Inferior parietal cortex (tissue), 1 donor: ENCODE data around the gene PHF21B.

Source experiments
- DNase-seq: peaks from one replicate; pipeline ENCODE4 v3.0.0-alpha.2; 2016; ENCODE audit errors: extremely low spot score

PHF21B gene

DNA sequence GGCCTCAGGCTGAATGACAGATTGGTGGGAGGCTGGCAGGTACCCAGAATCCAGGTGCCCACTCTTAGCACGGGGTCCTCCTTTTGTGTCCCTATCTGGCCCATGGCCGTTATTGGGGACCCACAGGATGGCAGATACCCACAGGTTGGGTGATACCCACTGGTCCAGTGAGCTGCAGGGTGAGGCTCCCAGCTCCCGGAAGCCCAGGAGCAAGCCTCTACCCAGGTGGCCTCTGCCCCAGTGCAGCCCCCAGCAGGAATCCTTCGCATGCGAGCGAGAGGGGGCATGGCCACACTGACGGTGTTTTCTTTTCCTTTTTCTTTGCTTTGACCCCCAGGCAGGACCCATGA lies 116.1 kb downstream of the PHF21B start:
- DNase-seq, result no peak

DNA sequence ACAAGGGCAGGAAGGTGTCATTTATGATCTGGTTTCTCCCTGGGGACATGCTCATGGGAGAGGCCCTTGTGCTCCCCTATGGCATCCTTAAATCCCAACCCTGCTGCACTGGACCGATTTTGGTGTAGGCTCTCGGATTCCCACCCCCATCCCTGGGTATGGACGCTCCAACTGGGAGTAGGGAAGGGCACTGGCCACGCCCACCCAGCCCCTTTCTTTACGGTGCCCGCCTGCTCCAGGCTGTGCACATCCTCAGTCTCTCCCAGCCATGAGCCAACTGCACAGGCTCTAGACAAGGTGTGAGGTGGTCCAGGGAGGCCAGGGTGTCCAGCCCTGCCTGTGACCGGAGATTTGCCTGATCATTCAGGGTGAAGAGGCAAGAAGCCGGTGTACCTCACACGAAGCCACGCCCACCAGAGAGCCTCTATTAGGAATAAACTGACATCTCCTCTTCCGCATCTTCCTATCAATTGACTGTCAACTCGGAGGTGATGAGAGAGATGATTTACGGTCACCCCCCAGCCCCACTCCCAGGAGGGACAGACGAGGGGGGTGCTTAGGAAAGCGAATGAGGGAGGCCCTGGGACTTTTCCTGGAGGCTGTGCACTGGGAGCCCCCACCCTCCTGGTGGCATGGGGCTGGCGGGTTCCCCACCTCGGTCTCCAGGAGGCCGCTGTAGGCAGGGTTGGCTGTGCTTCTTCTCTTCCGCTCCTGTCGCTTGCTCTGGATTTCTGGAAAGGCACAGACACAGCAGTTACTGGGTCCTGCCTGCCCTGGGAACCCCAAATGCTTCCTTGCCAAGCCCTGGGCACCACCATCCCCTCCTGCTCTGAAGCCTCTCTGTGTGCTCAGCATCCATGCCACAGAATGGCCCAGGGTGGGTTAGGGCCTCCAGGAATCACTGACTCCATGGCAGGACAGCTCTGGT lies 116.7 kb downstream of the PHF21B start:
- DNase-seq, result no peak

DNA sequence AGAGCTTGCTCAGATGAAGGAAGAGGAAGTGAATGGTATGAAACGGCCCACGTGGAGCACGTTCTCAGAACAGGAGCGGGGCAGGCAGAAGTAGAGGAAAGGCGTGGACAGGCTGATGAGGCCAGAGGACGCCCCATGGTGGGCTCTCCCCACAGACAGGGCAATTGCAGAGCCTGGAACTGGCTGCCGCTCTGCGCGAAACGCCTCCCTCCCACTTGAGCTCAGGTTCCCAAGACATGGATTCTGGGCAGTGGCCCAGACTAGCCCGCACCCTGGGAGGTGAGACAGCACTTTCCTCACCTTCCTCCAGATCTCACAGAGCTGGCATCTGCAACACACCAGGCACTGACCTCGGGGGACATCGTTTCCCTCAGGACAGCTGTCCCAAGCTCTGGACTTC lies 117.6 kb downstream of the PHF21B start:
- DNase-seq, result no peak

DNA sequence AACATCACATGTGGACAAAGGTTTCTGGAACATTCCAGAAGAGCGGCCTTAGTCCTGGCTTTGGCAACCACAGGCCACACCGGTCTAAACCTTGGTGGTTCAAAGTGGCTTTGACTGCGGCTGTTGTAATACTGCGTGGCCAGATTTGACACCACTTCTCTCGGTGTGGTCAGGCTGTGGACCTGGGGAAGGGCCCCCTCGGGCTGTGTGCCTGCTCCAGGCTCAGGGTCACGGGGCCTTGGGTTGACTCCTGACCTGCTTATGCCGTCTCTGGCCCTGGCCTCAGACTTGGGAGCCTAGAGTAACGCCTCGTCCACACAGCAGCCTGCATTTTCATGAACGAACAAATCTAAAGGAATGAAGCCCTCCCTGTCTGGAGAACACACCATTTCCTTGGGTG lies 118.0 kb downstream of the PHF21B start:
- no peak for DNase-seq

DNA sequence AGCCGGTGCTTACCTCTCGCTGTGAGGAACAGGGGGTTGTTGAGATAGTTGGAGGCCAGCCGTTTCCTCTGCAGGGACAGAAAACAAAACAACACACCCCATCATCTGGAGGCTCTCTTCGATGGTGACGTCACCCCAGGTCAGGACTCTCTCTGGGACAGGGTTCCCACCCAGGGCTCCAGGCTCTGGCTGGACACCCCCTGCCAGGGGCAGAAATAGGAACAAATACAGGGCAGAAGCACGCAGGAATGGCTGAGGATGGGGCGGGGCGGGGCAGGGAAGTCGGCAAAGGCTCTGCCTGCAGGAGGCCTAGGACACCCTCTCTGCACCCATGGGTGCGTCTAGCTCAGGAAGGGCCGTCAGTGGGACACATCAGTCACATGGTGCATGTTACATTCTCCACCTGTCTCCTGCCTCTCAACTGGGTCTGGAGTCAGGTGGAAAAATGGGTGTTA lies 118.5 kb downstream of the PHF21B start:
- DNase-seq, result no peak

DNA sequence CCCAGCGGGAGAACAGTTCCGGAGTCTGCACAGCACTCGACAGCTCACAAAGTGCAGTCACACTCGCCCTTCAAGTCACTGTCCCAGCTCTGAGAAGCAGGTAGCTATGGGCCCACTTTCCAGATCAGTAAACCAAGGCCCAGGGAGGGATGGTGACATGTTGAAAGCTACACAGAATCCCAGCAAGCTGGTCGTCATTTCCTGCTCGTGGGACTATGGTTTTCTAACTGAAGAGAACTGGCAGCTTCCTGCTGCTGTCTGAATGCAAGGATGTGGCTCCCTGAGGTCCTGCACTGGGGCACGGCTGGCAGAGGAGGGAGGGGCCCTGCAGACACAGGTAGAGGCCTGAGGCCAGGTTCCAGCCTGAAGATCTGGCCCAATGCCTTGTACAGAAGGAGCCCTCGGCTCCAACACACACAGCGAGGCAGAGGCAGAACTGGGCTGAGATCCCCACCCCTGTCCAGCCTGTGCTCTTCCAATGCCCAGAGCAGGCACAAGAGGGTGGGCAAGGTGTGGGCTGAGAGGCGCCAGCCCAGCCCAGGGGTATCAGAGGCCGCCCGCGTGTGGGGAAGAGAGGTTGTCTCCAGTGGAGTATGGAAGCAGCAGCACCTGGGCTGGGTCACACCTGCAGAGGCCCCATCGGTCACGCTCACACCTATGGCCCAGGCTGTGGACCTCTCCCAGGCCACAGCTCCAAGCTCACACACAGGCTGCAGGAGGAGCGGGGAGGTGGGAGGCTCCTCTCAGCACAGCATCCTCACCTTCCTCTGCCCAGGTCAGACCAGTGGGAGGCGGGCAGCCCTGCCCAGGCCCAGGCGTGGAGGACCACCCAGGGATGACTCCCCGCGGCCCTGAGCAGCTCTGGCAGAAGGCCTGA lies 119.2 kb downstream of the PHF21B start:
- no peak for DNase-seq

DNA sequence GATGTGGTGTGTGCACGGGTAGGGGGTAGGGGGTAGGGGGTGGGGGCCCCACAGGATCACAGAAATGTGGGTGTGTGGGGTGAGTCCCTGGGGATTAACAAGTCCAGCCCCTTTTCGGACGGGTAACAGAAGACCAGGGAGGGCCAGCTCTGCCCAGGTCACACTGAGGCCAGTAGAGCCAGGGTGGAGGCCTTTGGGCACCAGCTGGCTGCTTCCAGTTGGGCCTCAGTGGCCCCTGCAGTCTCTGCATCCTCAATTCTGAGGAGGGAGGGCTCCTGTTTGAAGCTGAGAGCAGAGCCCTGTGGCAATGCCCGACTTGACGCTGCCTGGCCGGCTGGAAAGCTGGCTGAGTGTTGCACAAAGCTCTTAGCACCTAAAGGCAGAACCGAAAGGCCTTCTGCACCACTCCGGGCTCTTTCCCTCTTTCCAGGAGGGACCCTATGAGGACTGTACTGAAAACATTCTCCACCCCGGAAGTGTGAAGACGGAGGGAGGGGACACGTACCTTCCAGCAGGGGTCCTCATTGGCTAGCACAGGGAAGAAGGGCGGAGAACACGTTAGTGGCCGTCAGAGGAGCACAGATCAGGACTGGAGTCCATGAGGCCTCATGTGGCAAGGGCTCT lies 120.4 kb downstream of the PHF21B start:
- no peak for DNase-seq

DNA sequence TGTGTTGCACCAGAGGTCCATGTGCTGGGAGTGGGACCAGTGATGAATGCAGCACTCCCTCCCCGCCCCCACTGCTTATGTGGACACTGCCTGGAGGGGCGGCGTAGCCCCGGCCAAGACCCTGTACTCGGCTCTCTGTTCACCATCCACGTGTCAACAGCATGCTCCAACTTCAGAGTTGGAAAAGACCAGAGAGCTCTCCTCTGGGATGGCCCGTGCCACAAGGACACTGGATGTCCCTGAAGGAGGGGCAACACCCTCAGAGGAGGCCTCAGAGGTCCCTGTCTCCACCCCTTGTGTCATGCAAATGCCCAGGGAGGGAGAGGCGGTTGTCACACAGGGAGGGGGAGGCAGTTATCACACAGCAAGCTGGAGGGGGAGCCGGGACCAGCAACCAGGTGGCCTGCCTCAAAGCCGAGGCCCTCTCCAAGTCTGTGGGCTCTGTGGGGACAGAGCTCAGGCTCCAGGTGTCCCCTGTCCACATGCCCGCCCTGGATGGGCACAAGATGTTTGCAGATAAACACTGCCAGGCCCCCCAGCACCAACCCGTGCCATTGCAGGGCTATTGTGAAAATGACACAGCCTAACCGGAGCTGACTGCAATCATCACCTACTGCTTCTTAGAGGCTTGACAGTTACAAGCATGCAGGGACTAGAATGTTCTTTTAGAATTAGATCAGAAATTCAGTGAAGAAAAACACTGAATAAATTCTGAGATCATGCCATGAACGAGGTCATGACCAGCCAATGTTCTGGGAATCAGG lies 121.1 kb downstream of the PHF21B start:
- no peak for DNase-seq

DNA sequence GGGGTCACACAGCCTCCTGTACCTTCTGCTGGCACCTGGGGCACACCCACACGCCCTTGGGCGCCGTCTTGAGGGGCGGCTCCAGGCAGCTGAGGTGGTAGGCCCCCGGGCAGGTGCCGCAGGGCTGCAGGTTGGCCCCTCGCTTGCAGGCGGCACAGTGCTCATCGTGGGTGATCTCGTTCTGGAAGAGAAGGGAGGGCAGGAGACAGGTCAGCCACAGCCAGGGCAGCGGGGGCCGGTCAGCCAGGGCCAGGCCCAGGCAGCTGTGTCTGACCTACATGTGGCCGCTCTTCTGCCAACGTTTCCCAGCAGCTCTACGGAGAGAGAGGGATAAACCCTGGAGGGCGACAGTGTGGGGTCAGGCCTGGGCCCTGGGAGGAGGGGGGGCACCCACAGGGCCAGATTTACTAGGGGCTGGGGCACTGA lies 121.9 kb downstream of the PHF21B start:
- DNase-seq, result no peak

DNA sequence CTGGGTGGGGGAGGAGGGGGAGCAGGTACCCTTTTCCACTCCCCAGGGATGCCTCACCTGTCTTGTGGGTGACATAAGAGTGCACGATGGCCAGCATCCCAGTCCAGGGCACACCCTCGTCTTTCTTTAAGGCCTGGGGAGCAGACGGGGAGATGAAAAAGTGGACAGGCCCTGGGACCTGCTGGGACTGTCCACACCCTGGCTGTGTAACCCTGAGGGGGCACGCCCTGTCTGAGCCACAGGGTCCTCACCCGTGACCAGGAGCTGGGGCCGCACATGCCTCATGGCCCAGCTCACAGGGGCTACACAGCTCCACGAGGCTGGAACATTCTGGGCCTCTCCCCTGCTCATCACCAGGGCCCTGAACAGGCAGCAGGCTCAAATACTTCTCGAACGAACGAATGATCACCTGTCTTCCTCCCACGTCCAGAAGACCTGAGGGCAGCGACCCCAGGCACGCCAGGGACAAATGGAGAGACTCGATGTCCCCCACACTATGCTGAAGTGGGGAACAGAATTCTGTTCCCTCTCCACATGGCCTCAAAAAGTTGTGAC lies 123.9 kb downstream of the PHF21B start:
- no peak for DNase-seq

DNA sequence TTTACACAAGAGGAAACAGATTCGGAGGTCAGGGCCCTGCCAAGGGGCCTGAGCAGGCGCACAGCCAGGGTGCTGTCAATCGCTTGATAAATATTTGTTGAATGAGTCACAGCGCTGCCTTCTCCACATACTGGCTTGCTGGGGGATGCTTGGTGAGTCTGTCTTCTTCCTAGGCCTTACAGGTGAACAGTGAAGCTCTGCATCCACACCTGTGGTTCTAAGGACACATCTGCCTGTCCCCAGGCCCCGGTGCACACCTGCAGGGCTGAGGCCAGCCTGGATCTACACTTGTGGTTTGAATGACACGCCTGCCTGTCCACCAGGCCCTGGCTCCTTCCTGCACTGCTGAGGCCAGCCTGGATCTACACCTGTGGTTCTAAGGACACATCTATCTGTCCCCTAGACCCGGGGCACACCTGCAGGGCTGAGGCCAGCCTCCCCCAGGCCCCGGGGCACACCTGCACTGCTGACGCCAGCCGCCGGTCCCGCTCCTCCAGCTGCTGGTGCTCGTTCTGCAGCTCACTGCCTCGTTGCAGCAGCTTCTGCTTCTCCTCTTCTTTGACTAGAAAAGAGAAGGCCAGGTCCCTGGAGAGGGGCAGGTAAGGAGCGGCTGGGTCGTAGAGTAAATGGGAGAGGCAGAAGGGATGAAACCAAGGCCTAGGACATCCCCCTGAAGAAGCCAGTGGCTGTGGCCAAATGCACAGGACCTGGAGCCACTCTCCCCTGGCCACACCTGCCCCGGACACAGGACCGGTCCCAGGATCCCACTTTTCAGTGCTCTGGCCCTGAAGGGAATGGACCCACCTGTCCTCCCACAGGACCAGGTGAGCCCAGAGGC lies 124.6 kb downstream of the PHF21B start:
- no peak for DNase-seq

DNA sequence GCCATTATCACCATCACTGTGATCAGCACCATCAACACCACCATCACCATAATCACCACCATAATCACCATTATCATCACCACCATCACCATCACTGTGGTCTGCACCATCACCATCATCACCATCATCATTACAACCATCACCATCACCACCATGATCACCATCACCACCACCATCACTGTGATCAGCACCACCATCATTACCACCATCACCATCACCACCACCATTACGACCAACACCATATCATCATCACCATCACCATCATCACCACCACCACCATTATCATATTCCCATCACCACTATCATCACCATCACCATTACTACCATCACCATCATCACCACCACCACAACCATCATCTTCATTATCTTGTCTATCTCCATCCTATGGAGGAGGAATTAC lies 125.2 kb downstream of the PHF21B start:
- DNase-seq, result no peak

DNA sequence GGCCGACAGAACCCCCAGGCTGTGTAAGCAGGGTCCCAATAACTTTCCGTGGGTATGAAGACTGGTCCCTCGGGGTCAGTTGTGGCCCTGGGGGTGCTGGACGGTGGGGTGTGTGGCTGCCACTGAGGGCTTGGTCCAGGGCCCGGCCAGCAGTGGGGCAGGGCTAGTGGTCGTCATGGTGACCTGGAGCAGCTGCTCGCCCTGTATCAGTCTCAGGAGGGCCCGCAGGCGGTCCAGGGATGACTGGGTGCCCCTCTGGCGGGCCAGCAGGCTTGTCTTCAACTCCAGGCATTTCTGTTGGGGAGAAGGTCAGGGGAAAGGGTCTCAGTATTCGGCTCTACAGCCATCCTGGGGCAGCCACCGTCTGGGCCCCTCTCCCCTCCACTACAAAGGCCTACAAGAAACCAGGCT lies 126.8 kb downstream of the PHF21B start:
- no peak for DNase-seq

DNA sequence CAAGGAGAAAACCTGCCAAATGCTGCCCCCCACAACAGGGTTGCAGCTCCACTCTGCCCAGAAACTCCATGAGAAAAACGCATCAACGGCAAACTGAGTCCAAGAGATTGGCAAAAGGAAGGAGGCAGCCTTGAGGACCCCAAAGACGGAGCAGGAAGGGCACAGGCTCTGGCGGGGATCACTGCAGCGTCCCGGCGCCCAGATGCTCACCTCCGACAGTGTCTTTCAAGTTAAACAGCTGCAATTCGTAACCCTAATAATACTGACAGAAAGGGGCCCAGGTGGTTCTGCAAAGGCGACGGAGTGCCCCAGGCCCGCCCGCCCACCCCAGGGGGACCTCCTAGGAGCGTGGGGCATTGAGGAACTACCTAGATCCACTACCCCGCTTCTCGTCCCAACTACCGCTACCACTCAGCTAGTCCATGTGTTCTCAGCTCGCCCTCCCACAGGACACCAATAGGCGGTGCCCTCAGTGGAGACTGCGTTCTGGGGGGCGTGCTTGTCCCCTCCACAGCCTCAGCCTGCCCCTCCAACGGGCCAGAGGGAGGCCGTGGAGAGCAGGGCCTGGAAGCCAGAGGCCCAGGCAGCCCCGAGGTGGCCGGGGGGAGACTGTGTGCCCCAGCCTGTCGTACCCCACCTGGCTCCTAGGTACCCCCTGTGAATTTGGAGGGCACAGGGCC lies 127.4 kb downstream of the PHF21B start:
- DNase-seq, result no peak

DNA sequence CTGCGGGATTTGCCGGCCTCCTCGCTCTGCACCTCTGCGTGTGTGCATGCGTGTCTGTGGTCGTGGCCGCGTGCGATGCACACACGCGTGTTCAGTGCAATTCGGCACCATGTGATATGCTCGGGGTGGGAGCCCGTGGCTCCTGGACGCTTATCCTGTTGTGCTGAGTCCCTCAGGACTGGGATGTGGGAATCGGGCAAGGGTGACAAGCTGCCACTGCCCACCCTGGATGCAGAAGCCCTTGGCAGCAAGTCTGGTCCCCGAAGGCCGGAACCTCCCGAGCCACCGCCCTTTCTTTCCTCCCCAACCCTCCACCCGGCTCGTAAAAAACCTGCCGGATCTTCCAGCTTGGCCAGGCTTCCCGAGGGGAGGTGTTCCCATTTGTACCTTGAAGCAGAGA lies 128.2 kb downstream of the PHF21B start:
- DNase-seq, result no peak

DNA sequence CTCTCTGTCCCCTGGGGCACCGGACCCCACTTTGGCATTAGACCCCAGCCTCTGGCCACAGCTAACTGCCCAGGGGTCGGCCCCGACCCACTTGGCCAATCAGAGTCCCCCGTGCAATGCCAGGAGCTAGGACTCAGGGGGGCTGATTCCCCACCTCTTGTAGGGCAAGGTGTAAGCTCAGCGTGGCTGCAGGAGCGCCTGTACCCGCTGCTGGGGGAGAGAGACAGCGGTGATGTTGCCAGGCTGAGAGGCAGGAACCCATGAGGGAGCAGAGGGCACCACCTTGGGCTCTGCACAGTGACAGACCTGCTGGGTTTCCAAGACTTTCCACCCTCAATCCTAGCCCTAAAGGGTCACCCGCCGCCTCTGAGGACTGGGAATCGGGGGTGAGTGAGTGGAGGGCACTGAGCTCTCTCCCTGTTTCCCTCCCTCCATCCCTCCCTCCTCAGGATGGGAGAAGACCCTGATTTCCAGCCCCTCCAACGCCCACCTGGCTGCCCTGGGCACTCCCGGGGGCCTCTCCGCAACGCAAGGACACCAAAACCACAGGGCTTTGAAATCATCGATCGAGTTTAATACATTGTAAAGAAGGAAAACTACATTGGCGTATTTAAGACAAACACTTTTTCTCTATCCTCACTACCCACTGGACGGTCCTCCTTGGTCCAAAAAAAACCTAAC lies 129.1 kb downstream of the PHF21B start:
- DNase-seq, result no peak

DNA sequence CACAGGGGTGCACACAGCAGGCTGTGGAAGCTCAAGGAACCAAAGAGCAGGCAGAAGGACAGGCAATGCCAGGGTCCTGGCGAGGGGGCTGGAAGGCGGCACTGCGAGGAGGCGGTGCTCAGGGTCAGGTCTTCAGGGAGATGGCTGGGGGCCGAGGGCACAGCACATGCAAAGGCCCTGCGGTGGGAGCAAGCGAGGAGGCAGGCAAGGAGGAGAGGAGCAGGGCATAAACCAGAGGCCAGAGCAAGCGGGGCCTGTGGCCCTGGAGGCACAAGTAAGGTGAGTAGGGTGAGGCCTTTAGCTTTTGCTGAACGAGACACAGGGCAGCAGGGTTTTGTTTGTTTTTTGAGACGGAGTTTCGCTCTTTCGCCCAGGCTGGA lies 130.5 kb downstream of the PHF21B start:
- DNase-seq, result no peak

DNA sequence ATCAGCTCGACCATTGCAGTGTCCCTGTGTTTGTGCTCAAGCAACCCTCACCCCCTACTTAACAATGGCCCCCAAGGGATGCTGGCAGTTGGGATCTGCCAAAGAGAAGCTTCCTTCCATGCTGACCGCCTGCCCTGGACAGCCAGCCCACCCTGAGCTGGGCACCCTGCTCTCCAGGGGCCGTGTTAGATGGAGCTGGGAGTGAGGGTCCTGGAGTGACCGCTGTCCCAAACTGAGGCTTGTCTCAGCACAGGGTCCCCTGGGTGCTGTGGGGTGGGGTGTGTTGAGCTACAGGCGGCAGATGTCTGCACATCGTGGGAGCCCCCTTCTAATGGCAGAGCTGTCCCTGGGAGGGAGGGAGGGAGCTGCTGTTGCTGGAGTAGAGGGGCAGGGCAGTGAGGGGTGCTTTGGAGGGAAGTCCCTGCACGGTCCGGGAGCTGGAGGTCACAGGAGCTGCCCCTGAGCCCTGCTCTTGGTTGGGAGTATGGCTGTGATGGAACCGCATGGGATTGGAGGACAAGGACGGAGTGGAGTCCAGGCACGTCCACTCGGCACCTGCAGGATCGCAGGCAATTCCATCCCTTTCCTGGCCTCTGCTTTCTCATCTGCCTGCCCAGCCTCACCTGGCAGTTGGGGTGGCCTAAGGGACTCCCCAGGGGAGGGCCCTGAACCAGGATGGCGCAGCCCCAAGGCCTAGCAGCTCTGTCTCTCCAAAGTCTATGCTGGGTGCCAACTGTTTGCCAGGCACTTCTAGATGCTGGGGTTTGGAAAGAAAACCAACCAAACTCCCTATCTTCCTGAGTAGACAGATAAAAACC lies 131.1 kb downstream of the PHF21B start:
- DNase-seq, result no peak
